Measurements from ENCODE around the gene ZNF619. TPM values are rescaled to one million over a fixed set of nuclear protein-coding genes. Genes with fewer than 3 reads are reported as not detected.

Gene ZNF619
- polyA plus RNA-seq, 1 of the 3 experiments (the other 2 are of a cell fraction) = 1.6 TPM

DNA sequence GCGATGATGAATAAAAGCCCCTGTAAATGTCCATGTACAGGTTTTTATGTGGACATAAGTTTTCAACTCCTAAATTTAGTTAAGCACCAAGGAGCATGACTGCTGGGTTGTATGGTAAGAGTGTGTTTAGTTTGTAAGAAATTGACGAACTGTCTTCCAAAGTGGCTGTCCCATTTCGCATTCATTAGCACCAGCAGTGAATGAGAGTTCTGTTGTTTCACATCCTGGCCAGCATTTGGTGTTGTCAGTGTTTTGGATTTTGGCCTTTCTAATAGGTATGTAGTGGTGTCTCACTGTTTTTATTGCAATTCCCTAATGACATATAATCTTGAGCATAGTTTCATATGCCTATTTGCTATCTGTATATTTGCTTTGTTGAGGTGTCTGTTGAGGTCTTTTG lies 51.5 kb downstream of the ZNF619 start:
- H3K36me3 ChIP-seq (replicated peaks in 1 of 2; ENCODE audit: control insufficient read depth in 1 of 2, insufficient read depth in 2 of 2, low read length in 1 of 2) = peaks cover 49 to 64% of the 10 kb centered on the region in 2 experiments
- H3K9me3 ChIP-seq = no peaks in the 10 kb centered on the region
- ChIA-PET POLR2A (no interaction called here), CTCF (no interaction called here)
- no peak overlapping the region for H2AFZ ChIP-seq (ENCODE audit: low read depth)
- H3K27ac ChIP-seq (ENCODE audit: low read depth in 2 of 2, low read length in 1 of 2) = no peak overlapping the region
- no peak for TF ChIP-seq GABPA (IDR thresholded peaks at IDR 0.05; ENCODE audit: low read depth)
- no peak for TF ChIP-seq RCOR1 (IDR thresholded peaks at IDR 0.05; ENCODE audit: low read length)
- TF ChIP-seq RAD21 (IDR thresholded peaks at IDR 0.05; ENCODE audit: low read length) = no peak
- TF ChIP-seq, protein P1, sequence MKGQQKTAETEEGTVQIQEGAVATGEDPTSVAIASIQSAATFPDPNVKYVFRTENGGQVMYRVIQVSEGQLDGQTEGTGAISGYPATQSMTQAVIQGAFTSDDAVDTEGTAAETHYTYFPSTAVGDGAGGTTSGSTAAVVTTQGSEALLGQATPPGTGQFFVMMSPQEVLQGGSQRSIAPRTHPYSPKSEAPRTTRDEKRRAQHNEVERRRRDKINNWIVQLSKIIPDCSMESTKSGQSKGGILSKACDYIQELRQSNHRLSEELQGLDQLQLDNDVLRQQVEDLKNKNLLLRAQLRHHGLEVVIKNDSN (IDR thresholded peaks at IDR 0.05; ENCODE audit: borderline replicate concordance, low read depth) = no peak
- no peak for TF ChIP-seq MXI1 (IDR thresholded peaks at IDR 0.05; ENCODE audit: low read depth, low read length)
- TF ChIP-seq, protein P2, sequence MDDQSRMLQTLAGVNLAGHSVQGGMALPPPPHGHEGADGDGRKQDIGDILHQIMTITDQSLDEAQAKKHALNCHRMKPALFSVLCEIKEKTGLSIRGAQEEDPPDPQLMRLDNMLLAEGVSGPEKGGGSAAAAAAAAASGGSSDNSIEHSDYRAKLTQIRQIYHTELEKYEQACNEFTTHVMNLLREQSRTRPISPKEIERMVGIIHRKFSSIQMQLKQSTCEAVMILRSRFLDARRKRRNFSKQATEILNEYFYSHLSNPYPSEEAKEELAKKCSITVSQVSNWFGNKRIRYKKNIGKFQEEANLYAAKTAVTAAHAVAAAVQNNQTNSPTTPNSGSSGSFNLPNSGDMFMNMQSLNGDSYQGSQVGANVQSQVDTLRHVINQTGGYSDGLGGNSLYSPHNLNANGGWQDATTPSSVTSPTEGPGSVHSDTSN (IDR thresholded peaks at IDR 0.05) = no peak
- TF ChIP-seq, protein P3, sequence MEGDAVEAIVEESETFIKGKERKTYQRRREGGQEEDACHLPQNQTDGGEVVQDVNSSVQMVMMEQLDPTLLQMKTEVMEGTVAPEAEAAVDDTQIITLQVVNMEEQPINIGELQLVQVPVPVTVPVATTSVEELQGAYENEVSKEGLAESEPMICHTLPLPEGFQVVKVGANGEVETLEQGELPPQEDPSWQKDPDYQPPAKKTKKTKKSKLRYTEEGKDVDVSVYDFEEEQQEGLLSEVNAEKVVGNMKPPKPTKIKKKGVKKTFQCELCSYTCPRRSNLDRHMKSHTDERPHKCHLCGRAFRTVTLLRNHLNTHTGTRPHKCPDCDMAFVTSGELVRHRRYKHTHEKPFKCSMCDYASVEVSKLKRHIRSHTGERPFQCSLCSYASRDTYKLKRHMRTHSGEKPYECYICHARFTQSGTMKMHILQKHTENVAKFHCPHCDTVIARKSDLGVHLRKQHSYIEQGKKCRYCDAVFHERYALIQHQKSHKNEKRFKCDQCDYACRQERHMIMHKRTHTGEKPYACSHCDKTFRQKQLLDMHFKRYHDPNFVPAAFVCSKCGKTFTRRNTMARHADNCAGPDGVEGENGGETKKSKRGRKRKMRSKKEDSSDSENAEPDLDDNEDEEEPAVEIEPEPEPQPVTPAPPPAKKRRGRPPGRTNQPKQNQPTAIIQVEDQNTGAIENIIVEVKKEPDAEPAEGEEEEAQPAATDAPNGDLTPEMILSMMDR (IDR thresholded peaks at IDR 0.05) = no peak
- no peak for TF ChIP-seq RXRA (IDR thresholded peaks at IDR 0.05; ENCODE audit: borderline replicate concordance, low read depth)
- no peak for TF ChIP-seq ELF1 (IDR thresholded peaks at IDR 0.05)
- no peak for TF ChIP-seq EZH2phosphoT487 (IDR thresholded peaks at IDR 0.05; ENCODE audit: borderline replicate concordance, low read depth)
- TF ChIP-seq YY1 (IDR thresholded peaks at IDR 0.05; ENCODE audit: low read depth) = no peak
- TF ChIP-seq SMC3 (IDR thresholded peaks at IDR 0.05; ENCODE audit: low read depth, low read length) = no peak
- TF ChIP-seq FOXJ3 (CRISPR knock-in tag; IDR thresholded peaks at IDR 0.05) = no peak
- no peak for TF ChIP-seq SIN3A (IDR thresholded peaks at IDR 0.05; ENCODE audit: borderline replicate concordance, low read depth, low read length)
- no peak for TF ChIP-seq JUND (IDR thresholded peaks at IDR 0.05)
- no peak for TF ChIP-seq CHD2 (IDR thresholded peaks at IDR 0.05; ENCODE audit: low read length, partially characterized antibody)
- TF ChIP-seq TAF1 (IDR thresholded peaks at IDR 0.05; ENCODE audit: borderline replicate concordance, low read depth, low read length) = no peak
- TF ChIP-seq, protein P4, sequence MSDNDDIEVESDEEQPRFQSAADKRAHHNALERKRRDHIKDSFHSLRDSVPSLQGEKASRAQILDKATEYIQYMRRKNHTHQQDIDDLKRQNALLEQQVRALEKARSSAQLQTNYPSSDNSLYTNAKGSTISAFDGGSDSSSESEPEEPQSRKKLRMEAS (IDR thresholded peaks at IDR 0.05; ENCODE audit: low read depth) = no peak
- TF ChIP-seq FOXM1 (IDR thresholded peaks at IDR 0.05; ENCODE audit: low read depth) = no peak
- no peak overlapping the region for H3K9ac ChIP-seq
- H3K27me3 ChIP-seq (ENCODE audit: insufficient read depth) = no peaks in the 10 kb centered on the region
- H3K4me2 ChIP-seq = no peak overlapping the region
- no peaks in the 10 kb centered on the region for H3F3A ChIP-seq (replicated peaks; ENCODE audit: insufficient read depth)
- DNase-seq = no peak
- no peak overlapping the region for H3K4me3 ChIP-seq (ENCODE audit: low read depth in 2 of 2, low read length in 1 of 2)
- peaks cover 38% of the 10 kb centered on the region for H3K79me2 ChIP-seq (ENCODE audit: insufficient read depth)
- 98% methylated on average over 3 of the region's 3 CpGs for WGBS (ENCODE audit: low lambda C conversion rate)
- H3K9me2 ChIP-seq = no peaks in the 10 kb centered on the region
- H3K4me1 ChIP-seq (ENCODE audit: control insufficient read depth in 1 of 2, insufficient read depth in 2 of 2, low read depth in 1 of 2, low read length in 1 of 2) = peaks cover 0 to 7% of the 10 kb centered on the region in 2 experiments; a peak in 1 of 4 replicates
- no peaks in the 10 kb centered on the region for H4K20me1 ChIP-seq (ENCODE audit: insufficient read depth)
